ENCODE data around the gene LMBRD1. TPM values are rescaled to one million over a fixed set of nuclear protein-coding genes. Genes with fewer than 3 reads are reported as not detected.

LMBRD1 gene
- total RNA-seq, 1 experiment from 2014 or later, result 20.7 TPM

- Mint-ChIP-seq H3K4me3 (ENCODE audit: unreplicated experiment) (no peak overlapping the region), H3K27ac (ENCODE audit: low read depth, unreplicated experiment) (no peak overlapping the region), H3K27me3 (ENCODE audit: insufficient read depth, unreplicated experiment) (no peaks in the 10 kb centered on the region), H3K36me3 (ENCODE audit: insufficient read depth, unreplicated experiment) (peaks cover 11% of the 10 kb centered on the region), H3K4me1 (ENCODE audit: insufficient read depth, unreplicated experiment) (no peaks in the 10 kb centered on the region), H3K9me3 (ENCODE audit: unreplicated experiment) (no peaks in the 10 kb centered on the region)
- no peak for DNase-seq (ENCODE audit: unreplicated experiment)
- BruUV-seq (replicated peaks), result no TSS peak
- ChIA-PET POLR2A (interaction anchor here (0.7 kb wide), 1 partner anchor 72 kb away, joined by 3 read pairs; no protein-coding TSS in a partner anchor), CTCF (interaction anchor here (1.0 kb wide), 1 partner anchor 33 kb away, joined by 3 read pairs; the partner anchor contains the start of gene LMBRD1)
- intact Hi-C loops (cut with micrococcal nuclease), result no loop called here
- no peak for TF ChIP-seq CTCF (IDR thresholded peaks at IDR 0.05; ENCODE audit: unreplicated experiment)
Observed at GRCh38 chr6:69763763-69764162, 33.0 kb downstream of the LMBRD1 start.

GRCh38 chr6:69761853-69762252, 35.0 kb downstream of the LMBRD1 start:
- H3K4me3 Mint-ChIP-seq (ENCODE audit: unreplicated experiment), result no peak overlapping the region
- no peaks in the 10 kb centered on the region for H3K27me3 Mint-ChIP-seq (ENCODE audit: insufficient read depth, unreplicated experiment)
- ChIA-PET POLR2A (interaction anchor here (0.6 kb wide), 1 partner anchor 36 kb away, joined by 4 read pairs; the partner anchor contains the start of gene LMBRD1), CTCF (no interaction called here)
- no TSS peak for BruUV-seq (replicated peaks)
- intact Hi-C loops (cut with micrococcal nuclease), result no loop called here
- no peak for DNase-seq (ENCODE audit: unreplicated experiment)
- no peak for TF ChIP-seq CTCF (IDR thresholded peaks at IDR 0.05; ENCODE audit: unreplicated experiment)
- no peak overlapping the region for H3K27ac Mint-ChIP-seq (ENCODE audit: low read depth, unreplicated experiment)
- H3K36me3 Mint-ChIP-seq (ENCODE audit: insufficient read depth, unreplicated experiment), result peaks cover 11% of the 10 kb centered on the region
- no peaks in the 10 kb centered on the region for H3K9me3 Mint-ChIP-seq (ENCODE audit: unreplicated experiment)
- no peaks in the 10 kb centered on the region for H3K4me1 Mint-ChIP-seq (ENCODE audit: insufficient read depth, unreplicated experiment)

- no peaks in the 10 kb centered on the region for H3K4me1 Mint-ChIP-seq (ENCODE audit: insufficient read depth, unreplicated experiment)
Observed at GRCh38 chr6:69758214-69758613, 38.6 kb downstream of the LMBRD1 start.

GRCh38 chr6:69756907-69757306, 39.9 kb downstream of the LMBRD1 start:
- BruUV-seq (replicated peaks), result no TSS peak
- ChIA-PET CTCF (interaction anchor here (1.7 kb wide), 1 partner anchor 12 kb away, joined by 7 read pairs; no protein-coding TSS in a partner anchor), POLR2A (no interaction called here)
- H3K36me3 Mint-ChIP-seq (ENCODE audit: insufficient read depth, unreplicated experiment), result no peaks in the 10 kb centered on the region
- no peak for TF ChIP-seq CTCF (IDR thresholded peaks at IDR 0.05; ENCODE audit: unreplicated experiment)
- intact Hi-C loops (cut with micrococcal nuclease), result no loop called here
- no peak overlapping the region for H3K4me3 Mint-ChIP-seq (ENCODE audit: unreplicated experiment)
- H3K4me1 Mint-ChIP-seq (ENCODE audit: insufficient read depth, unreplicated experiment), result no peaks in the 10 kb centered on the region
- H3K9me3 Mint-ChIP-seq (ENCODE audit: unreplicated experiment), result no peaks in the 10 kb centered on the region
- H3K27me3 Mint-ChIP-seq (ENCODE audit: insufficient read depth, unreplicated experiment), result no peaks in the 10 kb centered on the region
- no peak for DNase-seq (ENCODE audit: unreplicated experiment)
- H3K27ac Mint-ChIP-seq (ENCODE audit: low read depth, unreplicated experiment), result no peak overlapping the region

More at GRCh38 chr6:69758214-69758613, 38.6 kb downstream of the LMBRD1 start:
- no TSS peak for BruUV-seq (replicated peaks)
- Mint-ChIP-seq H3K27me3 (ENCODE audit: insufficient read depth, unreplicated experiment) (no peaks in the 10 kb centered on the region), H3K36me3 (ENCODE audit: insufficient read depth, unreplicated experiment) (peaks cover 9% of the 10 kb centered on the region), H3K9me3 (ENCODE audit: unreplicated experiment) (no peaks in the 10 kb centered on the region), H3K4me3 (ENCODE audit: unreplicated experiment) (no peak overlapping the region), H3K27ac (ENCODE audit: low read depth, unreplicated experiment) (no peak overlapping the region)
- DNase-seq (ENCODE audit: unreplicated experiment), result no peak
- no peak for TF ChIP-seq CTCF (IDR thresholded peaks at IDR 0.05; ENCODE audit: unreplicated experiment)
- intact Hi-C loops (cut with micrococcal nuclease), result no loop called here
- ChIA-PET POLR2A (no interaction called here), CTCF (interaction anchor here (0.6 to 1.7 kb wide), 2 partner anchors 11 to 345 kb away, joined by 4 to 7 read pairs; no protein-coding TSS in a partner anchor)
